ENCODE results near the gene A1BG.

A1BG gene

DNA sequence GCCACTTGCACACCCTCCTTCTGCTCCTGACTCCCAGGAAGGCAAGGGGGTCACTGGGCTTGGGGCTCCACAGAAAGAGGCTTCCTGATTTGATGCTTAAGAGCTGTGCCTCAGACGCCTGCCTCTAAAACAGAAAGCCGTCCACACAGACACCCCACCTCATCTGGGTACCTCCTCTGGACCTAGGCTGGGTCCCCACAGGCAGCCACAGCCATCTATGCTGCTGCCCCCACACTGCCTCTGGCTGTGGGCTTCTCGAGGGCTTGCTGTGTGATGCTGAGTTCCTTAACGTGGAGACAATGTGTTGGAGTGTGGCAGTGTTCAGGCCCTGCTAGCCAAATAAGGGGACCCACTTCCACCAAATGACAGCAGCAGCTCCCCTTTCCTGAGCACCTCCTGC lies 35.0 kb downstream of the A1BG start:
- Histone ChIP-seq H3K36me3 (ENCODE audit: low read length) (peaks cover 6% of the 10 kb centered on the region), H2AFZ (ENCODE audit: low read depth, low read length, severe bottlenecking) (no peak overlapping the region), H4K20me1 (ENCODE audit: low read depth, low read length) (no peaks in the 10 kb centered on the region), H3K9me2 (replicated peaks; ENCODE audit: insufficient read depth, low read length) (no peaks in the 10 kb centered on the region), H3K4me2 (ENCODE audit: low read depth, low read length, poor library complexity, severe bottlenecking) (no peak overlapping the region), H3K79me2 (ENCODE audit: insufficient read depth, low read length) (no peaks in the 10 kb centered on the region), H3K9ac (ENCODE audit: low read length) (no peak overlapping the region), H3F3A (ENCODE audit: insufficient read depth) (0 out of 2 replicates have a peak, but pooled peaks cover 4% of the 10 kb centered on the region), H3K9me3 (ENCODE audit: insufficient read depth, low read length) (no peaks in the 10 kb centered on the region), H3K27me3 (ENCODE audit: low read length) (no peaks in the 10 kb centered on the region), H3K27ac (ENCODE audit: low read depth, low read length) (no peak overlapping the region), H3K4me3 (ENCODE audit: insufficient read depth, low read length, poor library complexity, severe bottlenecking) (no peak overlapping the region)
- TF ChIP-seq EZH2phosphoT487 (conservative IDR thresholded peaks at IDR 0.05; ENCODE audit: low read length) = no peak
- no peak for TF ChIP-seq CTCF (IDR thresholded peaks at IDR 0.05; ENCODE audit: insufficient read depth, low read length, poor library complexity, severe bottlenecking)

GRCh38 chr19:58317476-58318072 lies 35.7 kb downstream of the A1BG start:
- Histone ChIP-seq H3K79me2 (ENCODE audit: insufficient read depth, low read length) (no peaks in the 10 kb centered on the region), H3K27ac (ENCODE audit: low read depth, low read length) (no peak overlapping the region), H4K20me1 (ENCODE audit: low read depth, low read length) (no peaks in the 10 kb centered on the region), H3K9ac (ENCODE audit: low read length) (no peak overlapping the region), H3F3A (ENCODE audit: insufficient read depth) (0 out of 2 replicates have a peak, but pooled peaks cover 4% of the 10 kb centered on the region), H3K27me3 (ENCODE audit: low read length) (no peaks in the 10 kb centered on the region), H3K4me2 (ENCODE audit: low read depth, low read length, poor library complexity, severe bottlenecking) (no peak overlapping the region), H3K9me2 (replicated peaks; ENCODE audit: insufficient read depth, low read length) (no peaks in the 10 kb centered on the region), H3K36me3 (ENCODE audit: low read length) (peaks cover 8% of the 10 kb centered on the region), H3K4me3 (ENCODE audit: insufficient read depth, low read length, poor library complexity, severe bottlenecking) (no peak overlapping the region), H3K9me3 (ENCODE audit: insufficient read depth, low read length) (no peaks in the 10 kb centered on the region), H2AFZ (ENCODE audit: low read depth, low read length, severe bottlenecking) (no peak overlapping the region)
- TF ChIP-seq EZH2phosphoT487 (conservative IDR thresholded peaks at IDR 0.05; ENCODE audit: low read length) (no peak), CTCF (IDR thresholded peaks at IDR 0.05; ENCODE audit: insufficient read depth, low read length, poor library complexity, severe bottlenecking) (no peak)

GRCh38 chr19:58315580-58315979 lies 37.7 kb downstream of the A1BG start:
- no peaks in the 10 kb centered on the region for H3K9me2 ChIP-seq (replicated peaks; ENCODE audit: insufficient read depth, low read length)
- H3K27me3 ChIP-seq (ENCODE audit: low read length) = no peaks in the 10 kb centered on the region

More at GRCh38 chr19:58315580-58315979, 37.7 kb downstream of the A1BG start:
- no peak overlapping the region for H3K4me3 ChIP-seq (ENCODE audit: insufficient read depth, low read length, poor library complexity, severe bottlenecking)
- 0 out of 2 replicates have a peak, but pooled peaks cover 10% of the 10 kb centered on the region for H3K79me2 ChIP-seq (ENCODE audit: insufficient read depth, low read length)
- no peaks in the 10 kb centered on the region; the same call in 1 of the 2 replicates for H4K20me1 ChIP-seq (ENCODE audit: low read depth, low read length)
- no peak overlapping the region for H2AFZ ChIP-seq (ENCODE audit: low read depth, low read length, severe bottlenecking)
- H3F3A ChIP-seq (ENCODE audit: insufficient read depth) = 0 out of 2 replicates have a peak, but pooled peaks cover 4% of the 10 kb centered on the region
- no peaks in the 10 kb centered on the region for H3K9me3 ChIP-seq (ENCODE audit: insufficient read depth, low read length)
- no peak overlapping the region for H3K9ac ChIP-seq (ENCODE audit: low read length)
- no peak overlapping the region for H3K27ac ChIP-seq (ENCODE audit: low read depth, low read length)
- H3K4me2 ChIP-seq (ENCODE audit: low read depth, low read length, poor library complexity, severe bottlenecking) = no peak overlapping the region
- peaks cover 18% of the 10 kb centered on the region for H3K36me3 ChIP-seq (ENCODE audit: low read length)
- TF ChIP-seq CTCF (IDR thresholded peaks at IDR 0.05; ENCODE audit: insufficient read depth, low read length, poor library complexity, severe bottlenecking) (no peak), EZH2phosphoT487 (conservative IDR thresholded peaks at IDR 0.05; ENCODE audit: low read length) (no peak)

All from SU-DHL-6 (cell line).